Gastroesophageal sphincter (tissue), 4 donors: Measurements from ENCODE around the gene PEMT. TPM values are rescaled to one million over a fixed set of nuclear protein-coding genes. Genes with fewer than 3 reads are reported as not detected.
"Not testable (repeated sequence)": the region's sequence is repeated elsewhere in the genome, so short reads cannot be mapped to it uniquely, and the experiment has no call there.

Experiments
- ATAC-seq: fragments of 150-250 bp; one replicate; pipeline ENCODE4 v1.9.1; 2016; ENCODE audit warnings: mild to moderate bottlenecking, moderate library complexity
- H3K27ac ChIP-seq, 4 donors: fragments of 200-600 bp; sonication (generic) in 3 of 4; 1 replicate in 3 of 4; 2 replicates in 1 of 4; pipeline ENCODE4 v1.5.1; 2016 to 2019
- H3K27me3 ChIP-seq: fragments of 200-600 bp; sonication (generic); one replicate; pipeline ENCODE4 v1.5.1; 2019
- H3K36me3 ChIP-seq, 2 donors: fragments of 200-600 bp; sonication (generic); one replicate each; pipeline ENCODE4 v1.5.1; 2019; ENCODE audit warnings: control low read depth in 1 of 2
- H3K4me1 ChIP-seq, 3 donors: fragments of 200-600 bp; sonication (generic); 1 replicate in 2 of 3; 2 replicates in 1 of 3; pipeline ENCODE4 v1.5.1; 2016 to 2019; ENCODE audit warnings: control low read depth in 2 of 3
- H3K4me3 ChIP-seq, 2 donors: fragments of 200-600 bp; sonication (generic); one replicate each; pipeline ENCODE4 v1.5.1; 2019; ENCODE audit warnings: mild to moderate bottlenecking in 1 of 2, moderate library complexity in 1 of 2
- H3K9me3 ChIP-seq, 3 donors: fragments of 200-600 bp; sonication (generic); one replicate each; pipeline ENCODE4 v1.5.1; 2017 to 2019; ENCODE audit warnings: control low read depth in 2 of 3
- EP300 ChIP-seq: sonication (generic); formaldehyde crosslinking; IDR thresholded peaks from one replicate; pipeline ENCODE4 v1.6.1; 2017; ENCODE audit warnings: antibody characterized with exemption, mild to moderate bottlenecking
- POLR2A ChIP-seq, 2 donors: fragments of 450-650 bp; IDR thresholded peaks; one replicate each; pipeline ENCODE4 v1.6.1; 2017; ENCODE audit warnings: antibody characterized with exemption in 2 of 2, mild to moderate bottlenecking in 2 of 2, moderate library complexity in 1 of 2
- POLR2AphosphoS5 ChIP-seq: sonication (generic); formaldehyde crosslinking; IDR thresholded peaks from one replicate; pipeline ENCODE4 v1.6.1; 2017; ENCODE audit warnings: antibody characterized with exemption
- WGBS, 2 donors: methylation state at CpG; one replicate each; pipeline ENCODE4 v1.1.5; 2018; ENCODE audit warnings: low coverage in 1 of 2; 5-methylcytosine and 5-hydroxymethylcytosine counted together
- total RNA-seq, 4 donors: library from RNA; depleted of rRNA; stranded (reverse); fragments of >200 nt; gene quantifications; one replicate each; pipeline ENCODE4 v1.1.0, GENCODE V29; 2016
- TF ChIP-seq, protein P1 (sequence below), 4 experiments: fragments of 200-600 bp in 2 of 4; fragments of 450-650 bp in 2 of 4; sonication (generic) in 1 of 4; IDR thresholded peaks; one replicate each; pipeline ENCODE4 v1.5.1; 2017 to 2019; ENCODE audit warnings: antibody characterized with exemption in 4 of 4, mild to moderate bottlenecking in 2 of 4, moderate library complexity in 2 of 4

PEMT gene
- total RNA-seq, 4 donors from 2014 or later = 8.6 to 20.7 (median 17.5) TPM

DNA sequence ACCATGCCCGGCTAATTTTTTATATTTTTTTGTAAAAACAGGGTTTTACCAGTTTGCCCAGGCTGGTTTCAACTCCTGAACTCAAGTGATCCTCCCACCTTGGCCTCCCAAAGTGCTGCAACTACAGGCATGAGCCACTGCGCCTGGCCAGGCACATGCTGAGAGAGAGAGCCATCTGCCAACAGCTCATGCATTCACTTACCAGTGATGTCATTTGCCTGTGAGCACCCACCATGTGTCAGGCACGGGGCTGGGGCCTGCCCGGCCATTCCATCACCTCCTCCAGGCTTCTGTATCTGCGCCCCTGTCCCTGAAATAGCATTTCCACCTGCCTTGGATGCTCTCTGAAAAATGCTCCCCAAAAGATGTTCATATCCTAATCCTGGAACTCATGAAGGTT lies 43.6 kb upstream of the PEMT start:
- no peak for ATAC-seq
- 89 to 100% methylated on average over 4 of the region's 5 CpGs for WGBS, 2 donors

DNA sequence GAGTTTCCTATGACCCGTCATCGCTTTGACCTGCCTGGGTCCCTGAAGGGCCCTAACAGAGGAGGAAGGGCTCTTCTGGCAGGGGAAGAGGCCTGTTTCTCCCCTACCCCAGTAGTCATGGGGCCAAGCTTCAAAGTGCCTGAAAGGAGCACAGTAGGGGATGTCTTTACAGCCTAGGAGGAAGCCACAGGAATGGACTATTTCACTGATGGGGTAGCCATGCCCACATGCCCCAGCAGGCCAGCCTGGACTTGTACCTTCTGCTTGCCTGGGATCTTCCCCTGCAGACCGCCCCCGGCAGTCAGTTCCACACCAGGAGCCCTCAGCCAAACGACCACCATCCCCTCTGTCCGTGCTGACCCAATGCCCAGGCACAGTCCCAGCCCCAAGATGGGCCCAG lies 41.8 kb upstream of the PEMT start:
- TF ChIP-seq, protein P1, sequence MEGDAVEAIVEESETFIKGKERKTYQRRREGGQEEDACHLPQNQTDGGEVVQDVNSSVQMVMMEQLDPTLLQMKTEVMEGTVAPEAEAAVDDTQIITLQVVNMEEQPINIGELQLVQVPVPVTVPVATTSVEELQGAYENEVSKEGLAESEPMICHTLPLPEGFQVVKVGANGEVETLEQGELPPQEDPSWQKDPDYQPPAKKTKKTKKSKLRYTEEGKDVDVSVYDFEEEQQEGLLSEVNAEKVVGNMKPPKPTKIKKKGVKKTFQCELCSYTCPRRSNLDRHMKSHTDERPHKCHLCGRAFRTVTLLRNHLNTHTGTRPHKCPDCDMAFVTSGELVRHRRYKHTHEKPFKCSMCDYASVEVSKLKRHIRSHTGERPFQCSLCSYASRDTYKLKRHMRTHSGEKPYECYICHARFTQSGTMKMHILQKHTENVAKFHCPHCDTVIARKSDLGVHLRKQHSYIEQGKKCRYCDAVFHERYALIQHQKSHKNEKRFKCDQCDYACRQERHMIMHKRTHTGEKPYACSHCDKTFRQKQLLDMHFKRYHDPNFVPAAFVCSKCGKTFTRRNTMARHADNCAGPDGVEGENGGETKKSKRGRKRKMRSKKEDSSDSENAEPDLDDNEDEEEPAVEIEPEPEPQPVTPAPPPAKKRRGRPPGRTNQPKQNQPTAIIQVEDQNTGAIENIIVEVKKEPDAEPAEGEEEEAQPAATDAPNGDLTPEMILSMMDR (IDR thresholded peaks at IDR 0.05) = no peak
- TF ChIP-seq POLR2A (IDR thresholded peaks at IDR 0.05) (no peak), POLR2AphosphoS5 (no peak), EP300 (no peak)

More for the DNA sequence above, 43.6 kb upstream of the PEMT start:
- Histone ChIP-seq H3K4me3 (no peak overlapping the region), H3K27me3 (peaks cover 40% of the 10 kb centered on the region), H3K27ac (no peak overlapping the region), H3K36me3 (no peaks in the 10 kb centered on the region), H3K9me3 (no peaks in the 10 kb centered on the region), H3K4me1 (peaks cover 0 to 10% (median 0%) of the 10 kb centered on the region in 3 donors)
- TF ChIP-seq, protein P1 (IDR thresholded peaks at IDR 0.05) = no peak
- TF ChIP-seq POLR2A (IDR thresholded peaks at IDR 0.05) (no peak), POLR2AphosphoS5 (no peak), EP300 (no peak)

DNA sequence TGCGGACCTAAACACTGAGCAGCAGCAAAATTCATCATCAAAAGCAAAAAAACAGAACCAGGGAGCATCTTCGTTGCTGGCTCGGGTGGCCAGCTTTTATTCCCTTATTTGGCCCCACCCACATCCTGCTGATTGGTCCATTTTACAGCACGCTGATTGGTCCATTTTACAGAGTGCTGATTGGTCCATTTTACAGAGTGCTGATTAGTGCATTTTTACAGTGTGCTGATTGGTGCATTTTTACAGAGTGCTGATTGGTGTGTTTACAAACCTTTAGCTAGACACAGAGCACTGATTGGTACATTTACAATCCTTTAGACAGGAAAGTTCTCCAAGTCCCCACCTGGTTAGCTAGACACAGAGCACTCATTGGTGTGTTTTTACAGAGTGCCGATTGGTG lies 41.2 kb upstream of the PEMT start:
- not testable (repeated sequence) for H3K36me3 ChIP-seq, ATAC-seq, H3K9me3 ChIP-seq, H3K27ac ChIP-seq, H3K4me3 ChIP-seq
- WGBS, 2 donors = 64 to 75% methylated on average over 4 of the region's 5 CpGs
- H3K27me3 ChIP-seq = peaks cover 43% of the 10 kb centered on the region
- H3K4me1 ChIP-seq = peaks cover 0 to 10% (median 0%) of the 10 kb centered on the region in 3 donors

More for the DNA sequence above, 41.8 kb upstream of the PEMT start:
- H3K27ac ChIP-seq = no peak overlapping the region
- peaks cover 40% of the 10 kb centered on the region for H3K27me3 ChIP-seq
- no peak overlapping the region for H3K4me3 ChIP-seq
- no peak for ATAC-seq
- peaks cover 0 to 10% (median 0%) of the 10 kb centered on the region in 3 donors for H3K4me1 ChIP-seq
- WGBS, 2 donors = 60% methylated on average over 1 of the region's 6 CpGs; no CpG with 5 or more reads in 1 of the 2 donors
- no peaks in the 10 kb centered on the region for H3K9me3 ChIP-seq
- H3K36me3 ChIP-seq = no peaks in the 10 kb centered on the region

DNA sequence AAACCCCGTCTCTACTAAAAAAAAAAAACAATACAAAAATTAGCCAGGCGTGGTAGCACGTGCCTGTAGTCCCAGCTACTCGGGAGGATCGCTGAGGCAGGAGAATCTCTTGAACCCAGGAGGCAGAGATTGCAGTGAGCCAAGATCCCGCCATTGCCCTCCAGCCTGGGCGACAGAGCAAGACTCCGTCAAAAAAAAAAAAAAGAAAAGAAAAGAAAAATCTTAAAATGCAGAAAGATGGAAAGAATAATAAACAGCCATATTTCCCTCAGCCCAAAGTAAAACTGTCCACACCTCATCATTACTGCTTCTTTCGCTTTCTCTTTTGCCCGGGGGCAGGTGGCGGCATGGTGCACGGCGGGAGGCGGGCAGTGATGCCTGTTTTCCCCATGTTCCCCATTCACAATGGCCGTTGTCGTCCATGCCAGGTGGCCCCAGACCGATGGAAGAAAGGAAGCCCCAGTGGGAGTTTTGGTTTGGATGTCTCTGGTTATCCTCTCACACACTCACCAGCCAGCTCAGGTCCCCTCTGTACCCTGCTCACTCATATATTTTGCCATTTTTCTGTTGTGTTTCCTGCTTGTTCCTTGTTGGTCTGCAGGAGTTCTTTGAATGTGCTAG lies 37.0 kb upstream of the PEMT start:
- no peaks in the 10 kb centered on the region for H3K9me3 ChIP-seq
- TF ChIP-seq EP300 (no peak), POLR2AphosphoS5 (no peak), POLR2A (IDR thresholded peaks at IDR 0.05) (no peak)
- TF ChIP-seq, protein P1 (IDR thresholded peaks at IDR 0.05) = no peak
- H3K27ac ChIP-seq = no peak overlapping the region
- H3K4me1 ChIP-seq = no peaks in the 10 kb centered on the region
- 71 to 78% methylated on average over 5 to 12 of the region's 17 CpGs for WGBS, 2 donors
- ATAC-seq = no peak
- H3K4me3 ChIP-seq = no peak overlapping the region
- peaks cover 40% of the 10 kb centered on the region for H3K27me3 ChIP-seq
- no peaks in the 10 kb centered on the region for H3K36me3 ChIP-seq

DNA sequence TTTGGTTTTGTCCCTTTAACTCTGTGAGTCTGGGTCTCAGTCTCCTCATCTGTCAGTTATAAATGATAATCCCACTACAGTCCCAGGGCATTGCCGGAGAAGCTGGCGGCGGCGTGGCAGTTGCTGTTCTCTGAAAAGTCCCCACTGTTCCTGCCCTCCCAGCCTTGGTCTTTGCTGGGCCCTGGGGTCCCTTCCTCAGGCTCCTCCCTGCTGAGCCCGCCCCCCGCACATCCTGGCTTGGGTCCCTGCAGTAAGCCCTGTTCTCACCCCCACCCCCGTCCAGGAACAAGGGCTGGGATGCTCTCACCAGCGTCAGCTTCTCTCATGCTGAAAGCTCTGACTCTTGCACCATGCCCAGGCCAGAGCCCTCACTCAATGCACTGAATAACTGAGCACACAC lies 35.3 kb upstream of the PEMT start:
- TF ChIP-seq POLR2AphosphoS5 = no peak
- TF ChIP-seq POLR2A (IDR thresholded peaks at IDR 0.05) = no peak
- TF ChIP-seq EP300 = no peak
- 65 to 67% methylated on average over 1 to 2 of the region's 8 CpGs for WGBS, 2 donors

DNA sequence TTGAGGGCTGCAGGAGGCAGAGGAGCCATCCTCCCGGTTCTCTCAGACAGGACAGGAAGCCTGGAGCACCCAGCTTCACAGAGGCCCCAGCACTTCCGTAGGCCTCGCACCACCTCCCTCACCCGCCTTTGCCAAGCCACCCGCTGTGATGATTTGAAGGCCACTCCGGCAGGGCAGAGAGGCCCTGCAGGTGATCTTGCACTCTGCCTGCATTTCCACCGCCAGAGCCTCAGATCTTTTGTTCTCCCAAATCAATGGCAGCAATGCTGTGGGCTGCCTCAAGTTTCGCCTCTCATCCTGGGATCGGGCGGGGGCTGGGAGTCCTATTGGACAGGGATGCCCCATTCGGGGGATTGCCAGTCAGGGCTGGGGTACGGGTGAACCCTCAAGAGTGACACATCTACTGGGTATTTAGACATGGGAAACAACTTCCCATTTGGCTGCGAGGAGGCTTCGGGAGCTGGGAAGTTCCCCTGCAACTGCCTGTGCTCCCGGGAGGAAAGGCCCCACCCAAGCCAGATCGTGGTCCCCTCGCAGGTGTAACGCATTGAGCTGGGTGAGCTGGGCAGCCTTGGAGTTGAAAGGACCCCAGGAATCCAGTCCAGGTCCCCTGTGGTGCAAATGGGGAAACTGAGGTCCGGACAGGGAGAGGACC lies 34.8 kb upstream of the PEMT start:
- H3K27me3 ChIP-seq = peaks cover 19% of the 10 kb centered on the region
- TF ChIP-seq EP300 = no peak
- H3K4me1 ChIP-seq = no peaks in the 10 kb centered on the region
- no peak for ATAC-seq
- no peaks in the 10 kb centered on the region for H3K36me3 ChIP-seq
- no peaks in the 10 kb centered on the region for H3K9me3 ChIP-seq
- 20 to 69% methylated on average over 1 to 6 of the region's 19 CpGs for WGBS, 2 donors
- no peak overlapping the region for H3K27ac ChIP-seq
- H3K4me3 ChIP-seq = no peak overlapping the region

More for the DNA sequence above, 35.3 kb upstream of the PEMT start:
- Histone ChIP-seq H3K36me3 (no peaks in the 10 kb centered on the region), H3K4me1 (no peaks in the 10 kb centered on the region), H3K27me3 (peaks cover 25% of the 10 kb centered on the region), H3K27ac (no peak overlapping the region), H3K4me3 (no peak overlapping the region), H3K9me3 (no peaks in the 10 kb centered on the region)
- no peak for ATAC-seq
